GM12891 (cell line): ENCODE results near the gene BACH2.

Experiments
- POLR2A ChIP-seq: IDR thresholded peaks from 2 replicates; pipeline ENCODE4 v1.6.1; 2011; ENCODE audit warnings: low read depth, low read length, control low read depth
- POLR2AphosphoS5 ChIP-seq: IDR thresholded peaks from 2 replicates; pipeline ENCODE4 v1.6.1; 2011; ENCODE audit warnings: low read depth, low read length, control low read depth
- POU2F2 ChIP-seq: IDR thresholded peaks from 2 replicates; pipeline ENCODE4 v1.6.1; 2011; ENCODE audit warnings: low read depth, mild to moderate bottlenecking, control low read depth, low read length, moderate library complexity
- SPI1 ChIP-seq: IDR thresholded peaks from 2 replicates; pipeline ENCODE4 v1.6.1; 2011; ENCODE audit warnings: low read depth, low read length, control low read depth
- TAF1 ChIP-seq: IDR thresholded peaks from 2 replicates; pipeline ENCODE4 v1.6.1; 2011; ENCODE audit warnings: low read depth, low read length, control low read depth

GRCh38 chr6:90198758-90199425, 97.8 kb downstream of the BACH2 start:
- TF ChIP-seq POLR2A (no peak), POLR2AphosphoS5 (no peak), TAF1 (no peak), SPI1 (no peak), POU2F2 (no peak)
